ENCODE data around the gene LRRC42. TPM values are rescaled to one million over a fixed set of nuclear protein-coding genes. Genes with fewer than 3 reads are reported as not detected.
A peak's percentile ranks its signal among the peaks of the same experiment; 100 is the strongest.

Gene LRRC42
- total and polyA plus RNA-seq, 4 donors, result 9.8 to 14.8 (median 10.9) TPM

GRCh38 chr1:53966794-53967193 is 20.6 kb downstream of the LRRC42 start (continued):
- TF ChIP-seq REST (IDR thresholded peaks at IDR 0.05) (no peak), RXRA (IDR thresholded peaks at IDR 0.05) (peak; percentile 98 to 100)

GRCh38 chr1:53967409-53968124 is 21.4 kb downstream of the LRRC42 start:
- Histone ChIP-seq H3K9me3 (ENCODE audit: control insufficient read depth in 4 of 4, low read length in 3 of 4) (no peaks in the 10 kb centered on the region), H3K36me3 (ENCODE audit: control insufficient read depth in 4 of 4, insufficient read depth in 3 of 4, low read depth in 1 of 4, low read length in 3 of 4) (peaks cover 5 to 15% (median 12%) of the 10 kb centered on the region in 4 donors), H3K27ac (ENCODE audit: low read depth in 1 of 2, low read length in 2 of 2) (peak overlapping the region in 1 of 2 donors; percentile 38), H3K27me3 (ENCODE audit: control insufficient read depth in 4 of 4, insufficient read depth in 4 of 4, low read length in 3 of 4) (no peaks in the 10 kb centered on the region), H3K4me1 (ENCODE audit: control insufficient read depth in 4 of 4, insufficient read depth in 4 of 4, low read length in 3 of 4) (peaks cover 7 to 29% (median 23%) of the 10 kb centered on the region in 4 donors), H3K4me3 (ENCODE audit: low read depth in 1 of 3, low read length in 3 of 3) (no peak overlapping the region), H3K9ac (ENCODE audit: low read depth in 1 of 2, low read length in 2 of 2) (no peak overlapping the region)
- WGBS, result 54% methylated on average over 7 of the region's 7 CpGs
- DNase-seq (ENCODE audit: low spot score), result no peak
- TF ChIP-seq HNF4A (conservative IDR thresholded peaks at IDR 0.05) (no peak), REST (IDR thresholded peaks at IDR 0.05) (no peak), GABPA (IDR thresholded peaks at IDR 0.05 in 1 of 2, conservative IDR thresholded peaks at IDR 0.05 in 1 of 2) (no peak), RXRA (IDR thresholded peaks at IDR 0.05) (no peak), MAX (IDR thresholded peaks at IDR 0.05) (no peak), EGR1 (IDR thresholded peaks at IDR 0.05; ENCODE audit: low read depth in 2 of 2) (no peak), YY1 (IDR thresholded peaks at IDR 0.05) (no peak), ZBTB33 (IDR thresholded peaks at IDR 0.05) (no peak), ATF3 (IDR thresholded peaks at IDR 0.05) (no peak), TAF1 (conservative IDR thresholded peaks at IDR 0.05) (no peak), CTCF (IDR thresholded peaks at IDR 0.05; ENCODE audit: low read depth, low read length, missing input control) (no peak), JUND (IDR thresholded peaks at IDR 0.05) (no peak), HNF4G (IDR thresholded peaks at IDR 0.05) (no peak), FOXA1 (IDR thresholded peaks at IDR 0.05) (no peak), FOXA2 (IDR thresholded peaks at IDR 0.05) (no peak), RAD21 (IDR thresholded peaks at IDR 0.05) (no peak)
